GM21529 (cell line): ENCODE measurements around the gene LIPG.
"Not testable (repeated sequence)": the region's sequence is repeated elsewhere in the genome, so short reads cannot be mapped to it uniquely, and the experiment has no call there.

ENCODE experiments used
- ATAC-seq: cut with Tn5 transposase; IDR thresholded peaks from one replicate; pipeline ENCODE4 v1.9.1; 2021; ENCODE audit not compliant: unreplicated experiment

LIPG gene

DNA sequence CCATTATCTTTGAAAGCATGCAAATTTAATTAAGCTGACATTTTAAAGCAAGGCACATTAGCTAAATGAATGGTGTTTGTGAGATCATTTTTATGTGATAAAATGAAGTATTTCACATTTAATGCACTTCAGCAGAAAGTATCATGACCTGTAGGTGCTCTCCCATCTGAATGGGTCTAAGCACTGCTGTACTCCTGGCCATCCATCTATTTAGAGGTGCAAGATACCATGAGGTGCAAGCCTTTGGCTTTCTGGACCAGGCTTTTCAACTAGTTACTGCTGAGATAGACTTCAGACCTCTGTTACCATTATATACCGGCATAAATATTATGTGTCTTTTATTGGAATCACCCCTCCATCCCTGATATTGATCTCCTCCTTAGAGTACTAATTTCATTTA, 15.6 kb upstream of the LIPG start:
- no peak for ATAC-seq

DNA sequence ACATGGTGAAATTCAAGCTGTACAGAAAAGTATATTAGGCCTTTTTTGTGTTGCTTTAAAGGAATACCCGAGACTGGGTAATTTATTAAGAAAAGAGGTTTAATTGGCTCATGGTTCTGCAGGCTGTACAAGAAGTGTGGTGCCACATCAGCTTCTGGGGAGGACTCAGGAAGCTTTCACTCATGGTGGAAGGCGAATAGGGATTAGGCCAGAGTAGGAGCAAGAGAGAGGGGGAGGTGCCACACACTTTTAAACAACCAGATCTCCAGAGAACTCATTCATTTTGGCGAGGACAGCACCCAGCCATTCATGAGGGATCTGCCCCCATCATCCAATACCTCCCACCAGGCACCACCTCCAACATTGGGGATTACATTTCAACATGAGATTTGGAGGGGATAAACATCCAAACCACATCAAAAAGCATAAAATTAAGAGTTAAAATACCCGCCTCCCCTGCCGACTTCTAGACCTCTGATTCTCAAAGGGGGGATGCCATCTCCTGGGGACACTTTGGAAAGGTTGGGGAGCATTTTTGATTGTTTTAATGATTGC, 15.1 kb upstream of the LIPG start:
- ATAC-seq = no peak

DNA sequence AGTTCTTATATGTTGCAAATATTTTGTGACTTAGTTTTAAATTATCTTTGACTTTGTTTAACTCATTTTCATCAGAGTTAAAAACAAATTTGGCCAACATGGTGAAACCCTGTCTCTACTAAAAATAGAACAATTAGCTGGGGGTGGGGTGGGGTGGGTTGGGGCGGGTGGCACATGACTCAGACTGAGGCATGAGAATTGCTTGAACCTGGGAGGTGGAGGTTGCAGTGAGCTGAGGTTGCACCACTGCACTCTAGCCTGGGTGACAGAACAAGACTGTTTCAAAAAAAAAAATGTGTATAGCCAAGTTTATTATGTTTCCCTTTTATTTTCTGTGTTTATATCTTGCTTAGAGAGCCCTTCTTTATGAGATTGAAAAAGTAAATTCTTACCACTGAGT, 14.2 kb upstream of the LIPG start:
- no peak for ATAC-seq

DNA sequence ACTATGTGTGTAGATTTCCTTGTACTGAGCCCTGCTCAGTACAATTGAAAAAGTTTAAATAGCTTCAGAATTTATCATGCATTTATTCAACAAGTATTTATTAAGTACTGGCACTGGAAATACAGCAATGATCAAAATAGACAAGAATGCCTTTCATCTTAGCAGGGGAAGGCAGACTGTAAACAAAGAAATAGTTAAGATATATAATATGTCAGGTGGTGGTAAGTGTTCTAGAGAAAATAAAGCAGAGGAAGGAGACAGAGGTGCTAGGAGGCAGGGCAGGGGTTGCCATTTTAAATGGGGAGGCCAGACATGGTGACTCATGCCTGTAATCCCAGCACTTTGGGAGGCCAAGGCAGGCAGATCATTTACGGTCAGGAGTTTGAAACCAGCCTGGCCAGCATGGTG, 13.6 kb upstream of the LIPG start:
- no peak for ATAC-seq

DNA sequence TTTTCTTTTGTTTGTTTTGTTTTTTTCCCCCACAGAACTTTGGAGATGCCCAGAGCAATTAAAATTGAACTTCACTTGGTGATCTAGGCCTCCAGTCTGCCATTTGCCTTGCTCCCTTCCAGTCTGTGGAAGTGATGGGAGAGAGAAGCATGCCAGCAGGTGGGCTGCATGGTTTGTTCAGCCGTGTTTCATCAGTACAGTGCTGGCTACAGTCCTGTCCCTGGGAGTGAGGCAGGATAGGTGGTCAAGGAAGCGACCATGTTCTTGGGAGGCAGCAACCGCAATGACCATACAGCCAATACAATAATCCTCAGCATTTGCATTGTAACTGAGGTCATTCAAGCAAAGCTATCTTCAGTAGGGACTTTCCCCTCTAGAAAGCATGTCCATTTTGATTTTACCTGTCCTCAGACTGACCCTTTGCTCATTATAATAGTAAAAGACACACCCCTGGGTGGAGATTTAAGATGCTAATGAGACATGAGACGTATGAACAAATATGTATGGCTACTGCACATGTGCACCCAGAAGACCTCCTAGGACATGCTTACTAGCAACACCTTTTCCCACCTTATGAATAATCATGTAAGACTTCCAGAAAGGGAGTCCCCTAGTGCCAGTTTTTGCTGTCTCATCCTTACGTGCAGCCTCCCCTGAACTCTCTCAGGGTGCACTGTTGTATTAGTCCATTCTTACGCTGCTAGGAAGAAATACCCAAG, 11.1 kb upstream of the LIPG start:
- ATAC-seq = no peak

DNA sequence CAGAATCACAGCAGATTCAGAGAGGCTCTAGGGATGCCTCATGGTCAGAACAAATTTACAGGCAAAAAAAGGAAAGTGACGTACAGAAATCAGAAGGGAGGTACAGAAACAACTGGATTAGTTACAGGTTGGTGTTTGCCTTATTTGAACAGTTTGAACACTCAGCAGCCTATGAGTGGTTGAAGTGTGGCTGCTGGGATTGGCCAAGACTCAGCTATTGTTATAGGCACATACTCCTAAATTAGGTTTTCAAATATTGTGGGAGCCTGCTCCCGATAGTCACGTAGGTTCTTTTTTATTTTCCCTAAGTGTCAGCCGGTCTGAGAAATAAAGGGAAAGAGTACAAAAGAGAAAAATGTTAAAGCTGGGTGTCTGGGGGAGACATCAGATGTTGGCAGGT, 8.9 kb upstream of the LIPG start:
- no peak for ATAC-seq

DNA sequence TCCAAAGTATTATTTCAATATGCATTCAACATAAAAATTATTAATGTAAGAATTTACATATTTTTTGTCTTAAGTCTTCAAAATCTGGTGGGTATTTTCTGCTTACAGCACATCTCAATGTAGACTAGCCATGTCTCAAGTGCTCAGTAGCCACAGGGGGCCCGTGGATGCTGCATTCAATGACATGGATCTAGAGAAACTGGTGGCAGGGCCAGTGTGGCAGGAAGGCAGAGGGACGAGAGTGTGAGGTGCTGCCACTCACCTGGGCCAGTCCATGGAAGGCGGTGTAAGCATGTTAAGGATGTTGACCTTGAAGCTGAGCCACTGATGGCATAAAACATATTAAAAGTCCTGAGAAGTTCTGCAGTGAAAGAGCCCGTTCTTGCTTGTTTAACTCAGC, 6.2 kb upstream of the LIPG start:
- no peak for ATAC-seq

DNA sequence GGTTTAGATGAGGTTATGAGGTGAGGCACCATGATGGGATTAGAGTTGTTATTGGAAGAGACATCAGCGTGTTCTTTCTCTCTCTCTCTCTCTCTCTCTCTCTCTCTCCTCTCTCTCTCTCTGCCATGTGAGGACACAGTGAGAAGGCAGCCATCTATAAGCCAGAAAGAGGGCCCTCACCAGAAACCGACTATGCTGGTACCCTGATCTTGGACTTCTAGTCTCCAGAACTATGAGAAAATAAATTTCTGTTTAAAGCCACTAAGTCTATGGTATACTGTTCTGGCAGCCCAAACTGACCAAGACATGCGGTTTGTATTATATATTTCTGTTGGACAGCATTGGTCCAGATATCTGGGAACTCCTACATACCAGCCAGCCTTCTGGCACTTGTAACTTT, 3.5 kb upstream of the LIPG start:
- no peak for ATAC-seq

DNA sequence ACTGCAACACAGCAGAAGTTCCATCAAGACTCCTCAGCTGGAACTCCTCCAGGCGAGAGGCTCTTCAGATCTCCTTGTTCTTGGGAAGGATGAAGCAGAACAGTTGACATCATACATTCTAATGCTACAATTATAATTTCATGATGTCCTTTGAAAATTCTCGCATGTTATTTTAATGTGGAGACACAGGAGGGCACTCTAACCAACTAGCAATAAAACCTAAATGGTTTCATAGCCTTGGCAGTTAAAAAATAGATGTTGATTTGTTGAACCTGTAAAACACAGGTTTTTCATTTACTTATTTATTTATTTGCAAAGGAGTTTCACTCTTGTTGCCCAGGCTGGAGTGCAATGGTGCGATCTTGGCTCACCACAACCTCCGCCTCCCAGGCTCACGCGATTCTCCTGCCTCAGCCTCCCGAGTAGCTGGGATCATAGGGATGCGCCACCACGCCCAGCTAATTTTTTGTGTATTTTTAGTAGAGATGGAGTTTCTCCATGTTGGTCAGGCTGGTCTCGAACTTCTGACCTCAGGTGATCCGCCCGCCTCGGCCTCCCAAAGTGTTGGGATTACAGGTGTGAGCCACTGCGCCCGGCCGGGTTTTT, 2.4 kb upstream of the LIPG start:
- not testable (repeated sequence) for ATAC-seq

DNA sequence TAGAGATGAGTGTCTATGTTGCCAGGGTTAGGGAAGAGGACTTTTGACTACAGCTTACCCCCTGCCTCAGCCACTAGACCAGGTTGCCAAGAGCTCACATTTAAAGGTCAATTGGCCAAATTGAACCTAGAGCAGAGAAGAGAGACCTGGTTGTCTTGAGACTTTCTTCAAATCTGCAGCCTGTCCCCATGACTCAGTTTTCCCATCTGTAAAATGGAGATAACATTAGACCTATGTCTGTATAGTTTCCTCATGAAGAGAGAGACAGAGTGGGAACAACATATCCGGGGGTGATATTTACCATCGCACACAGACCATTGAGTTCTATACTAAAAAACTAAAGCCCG, 1.6 kb upstream of the LIPG start:
- no peak for ATAC-seq

DNA sequence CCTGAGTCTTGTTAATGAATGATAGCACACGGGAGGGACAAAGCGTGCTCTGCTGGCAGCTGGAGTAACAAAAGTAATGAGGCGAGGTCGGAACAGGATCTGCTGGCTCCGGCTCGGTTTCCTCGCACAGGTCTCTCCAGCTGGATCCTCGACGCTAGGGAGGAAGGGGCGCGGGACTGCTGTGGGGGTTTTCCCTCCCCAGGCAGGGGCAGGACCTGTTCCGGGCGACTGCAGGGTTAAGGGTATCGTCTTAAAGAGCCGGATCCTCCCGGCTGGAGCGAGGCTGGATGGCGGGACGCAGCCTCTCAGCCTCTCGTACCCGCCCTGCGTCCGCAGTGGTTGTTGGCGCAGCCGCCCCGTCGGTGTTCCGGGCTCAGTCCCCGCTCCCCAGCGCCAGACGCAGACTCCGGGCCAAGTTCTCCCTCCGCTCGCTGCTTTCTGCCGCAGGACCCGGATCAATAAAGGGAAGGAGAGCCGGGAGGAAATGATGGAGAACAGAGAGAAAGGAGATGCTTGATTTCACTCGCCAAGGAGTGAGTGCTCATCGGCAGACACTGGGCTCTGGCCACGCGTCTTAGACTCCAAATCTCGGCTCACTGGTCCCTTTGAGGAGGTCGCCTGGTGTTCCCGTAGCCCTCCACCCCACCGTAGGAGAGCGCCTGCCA, 1.1 kb upstream of the LIPG start:
- ATAC-seq = no peak

DNA sequence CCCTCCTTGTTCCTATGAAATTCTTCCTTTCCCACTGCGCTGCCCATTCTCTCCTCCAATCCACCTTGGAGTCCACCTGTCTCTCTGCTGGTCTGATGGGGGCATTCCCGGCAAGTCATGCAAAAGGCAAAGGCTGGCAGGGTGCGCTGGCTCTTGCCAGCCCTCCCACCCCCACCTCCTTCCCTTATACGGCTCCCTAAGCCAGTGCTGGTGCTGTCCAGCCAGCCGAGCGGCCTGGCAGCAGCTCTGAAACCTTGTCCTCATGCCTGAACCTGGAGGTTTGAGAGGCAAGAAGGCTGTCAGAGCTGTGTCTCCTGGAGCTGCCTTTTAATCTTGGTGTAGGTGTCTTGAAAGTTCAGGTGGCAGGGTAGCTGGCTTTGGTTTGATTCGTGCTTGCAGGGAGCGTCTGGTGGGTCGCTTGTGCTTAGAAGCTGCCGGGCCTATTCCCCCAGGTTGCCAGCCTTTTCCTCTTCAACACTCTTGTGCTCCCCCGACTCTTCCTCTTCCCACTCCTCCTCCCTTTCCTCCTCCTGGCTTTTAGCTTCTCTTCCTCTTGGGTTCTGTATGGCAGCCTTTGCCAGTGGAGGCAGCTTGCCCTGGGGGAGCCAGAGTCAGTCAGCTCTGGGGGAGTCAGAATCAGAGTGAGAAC, 748 bp downstream of the LIPG start:
- no peak for ATAC-seq

DNA sequence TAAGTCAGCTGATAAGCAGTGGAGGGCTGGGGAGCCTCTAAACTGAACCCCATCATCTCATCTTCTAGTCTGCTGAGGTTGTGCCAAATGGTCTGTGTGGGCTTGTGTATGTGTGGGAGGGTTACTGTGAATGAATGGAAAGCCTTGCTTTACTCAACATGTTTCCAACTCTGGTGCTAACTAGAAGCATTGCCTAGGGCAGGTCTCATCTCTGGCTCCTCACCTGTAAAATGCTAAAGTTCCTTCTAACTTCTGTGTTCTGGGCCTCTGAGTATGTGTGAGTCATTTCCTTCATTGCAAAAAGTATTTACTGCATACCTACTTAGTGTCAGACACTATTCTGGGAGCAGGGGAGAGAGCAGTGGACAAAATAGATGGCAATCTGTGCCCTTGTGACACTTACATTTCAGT, 1.3 kb downstream of the LIPG start:
- ATAC-seq = no peak

DNA sequence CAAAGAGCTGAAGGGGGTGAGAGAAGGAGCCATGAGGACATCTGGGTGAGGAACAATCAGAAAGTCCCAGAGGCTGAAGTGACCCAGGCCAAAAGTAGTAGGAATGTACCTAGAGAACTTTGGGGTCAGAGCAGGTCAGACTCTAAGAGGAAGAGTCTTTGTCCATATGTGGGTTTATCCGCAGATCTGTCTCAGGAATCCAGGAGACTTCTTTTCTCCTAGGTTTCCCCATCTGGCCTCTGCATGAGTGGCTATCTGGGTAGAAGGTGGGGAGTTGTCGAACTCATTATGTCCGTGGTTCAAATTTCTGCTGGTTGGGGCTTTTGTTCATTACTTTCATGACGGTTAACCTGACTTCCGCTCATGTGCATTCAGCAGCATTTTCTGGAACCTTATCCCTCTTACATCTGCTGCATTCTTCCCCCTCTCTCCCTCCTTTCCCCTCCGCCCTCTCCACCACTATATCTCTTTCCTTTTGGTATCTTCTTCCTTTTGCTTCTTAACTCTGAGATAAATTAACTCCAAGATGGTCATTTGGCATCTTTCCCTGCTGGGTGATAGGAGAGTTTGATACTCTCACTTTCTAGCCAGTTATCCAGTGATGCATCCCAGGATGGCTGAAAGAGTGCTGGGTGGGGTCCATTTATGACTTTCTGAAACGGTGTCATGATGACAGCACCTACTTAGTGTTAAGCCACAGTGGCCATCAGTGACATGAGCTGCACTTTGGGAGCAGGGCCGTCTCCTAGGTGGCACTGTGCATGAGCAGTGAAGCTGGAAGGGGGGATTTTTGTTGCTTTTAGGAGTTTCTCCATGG, 2.1 kb downstream of the LIPG start:
- no peak for ATAC-seq

DNA sequence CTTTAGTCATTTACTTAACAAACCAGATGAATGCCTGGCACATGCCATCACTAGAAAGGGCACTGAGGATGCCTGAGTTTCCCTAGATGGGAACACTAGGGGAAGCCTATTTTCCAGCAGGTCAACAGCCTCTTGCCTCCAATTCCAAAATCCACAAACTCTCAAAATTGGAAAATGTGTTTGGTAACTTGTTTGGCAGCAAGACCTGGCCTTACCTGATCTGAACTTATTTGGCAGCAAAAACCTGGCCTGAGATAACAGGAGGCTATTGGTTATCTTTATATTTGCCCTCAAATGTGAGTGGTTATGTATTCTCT, 2.6 kb downstream of the LIPG start:
- ATAC-seq = no peak

DNA sequence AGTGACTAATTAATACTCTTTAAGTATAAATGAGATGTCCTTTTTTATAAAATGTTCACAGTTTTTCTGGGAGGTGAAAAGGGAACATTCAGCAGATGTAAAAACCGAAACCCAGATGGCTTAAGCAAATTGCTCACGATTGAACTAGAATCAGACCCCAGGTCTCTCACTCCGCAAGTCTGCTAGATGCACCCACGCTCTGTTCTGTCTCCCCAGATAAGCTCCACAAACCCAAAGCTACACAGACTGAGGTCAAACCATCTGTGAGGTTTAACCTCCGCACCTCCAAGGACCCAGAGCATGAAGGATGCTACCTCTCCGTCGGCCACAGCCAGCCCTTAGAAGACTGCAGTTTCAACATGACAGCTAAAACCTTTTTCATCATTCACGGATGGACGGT, 3.2 kb downstream of the LIPG start:
- ATAC-seq = no peak

DNA sequence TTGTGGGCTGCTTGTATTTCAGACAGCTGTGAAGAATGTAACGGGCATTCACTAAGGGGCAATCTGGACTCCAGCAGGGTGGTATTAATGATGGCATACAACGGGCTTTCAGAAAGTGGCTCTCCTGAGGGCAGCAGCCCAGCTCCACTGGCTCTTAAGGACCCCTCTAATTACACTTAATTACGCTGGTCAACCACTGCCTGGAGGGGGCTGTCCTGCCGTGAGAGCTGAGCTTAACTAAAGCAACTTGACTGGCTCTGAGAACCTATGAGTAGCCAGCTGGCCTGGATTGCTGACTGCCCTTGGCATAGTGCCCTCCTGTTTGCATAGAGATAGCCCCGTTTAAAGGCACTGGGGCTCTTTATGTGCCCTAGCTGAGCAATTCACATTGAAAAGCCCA, 3.8 kb downstream of the LIPG start:
- no peak for ATAC-seq

DNA sequence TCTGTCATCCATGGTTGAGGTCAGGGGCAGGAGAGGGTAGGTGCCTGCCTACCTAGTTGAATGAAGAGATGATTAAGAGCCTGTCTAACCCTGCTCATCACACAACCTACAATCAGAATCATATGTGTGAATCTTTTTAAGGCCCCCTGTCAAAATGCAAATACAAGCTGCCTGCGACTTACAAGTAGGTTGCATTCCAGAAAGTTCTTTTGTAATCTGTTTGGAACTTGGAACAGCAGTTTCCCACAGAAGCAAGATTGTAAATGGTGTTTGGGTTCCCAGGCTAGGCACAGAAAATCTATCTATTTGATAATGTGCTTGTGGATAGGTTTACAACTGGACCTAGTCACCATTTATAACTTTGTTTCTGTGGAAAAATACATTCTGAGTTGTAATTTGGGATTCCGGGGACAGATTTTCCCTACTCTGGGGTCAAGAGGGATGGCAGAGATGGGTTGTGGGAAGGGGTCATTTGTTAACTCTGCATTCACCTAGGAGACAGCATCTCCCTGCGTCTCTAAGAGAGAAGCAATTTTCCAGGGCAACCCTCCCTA, 4.4 kb downstream of the LIPG start:
- ATAC-seq = no peak

DNA sequence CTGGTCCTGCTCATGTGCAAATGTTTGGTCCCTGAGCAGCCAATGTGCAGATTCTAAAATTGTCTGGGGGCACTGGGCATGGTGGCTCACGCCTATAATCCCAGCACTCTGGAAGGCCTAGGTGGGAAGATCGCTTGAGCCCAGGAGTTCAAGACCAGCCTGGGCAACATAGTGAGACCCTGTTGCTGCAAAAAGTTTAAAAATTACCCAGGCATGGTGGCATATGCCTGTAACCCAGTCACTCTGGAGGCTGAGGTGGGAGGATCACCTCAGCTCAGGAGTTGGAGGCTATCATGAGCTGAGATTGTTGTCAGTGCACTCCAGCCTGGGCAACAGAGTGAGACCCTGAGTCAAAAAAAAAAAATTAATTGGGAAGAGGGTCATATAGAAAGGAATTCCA, 5.1 kb downstream of the LIPG start:
- no peak for ATAC-seq

DNA sequence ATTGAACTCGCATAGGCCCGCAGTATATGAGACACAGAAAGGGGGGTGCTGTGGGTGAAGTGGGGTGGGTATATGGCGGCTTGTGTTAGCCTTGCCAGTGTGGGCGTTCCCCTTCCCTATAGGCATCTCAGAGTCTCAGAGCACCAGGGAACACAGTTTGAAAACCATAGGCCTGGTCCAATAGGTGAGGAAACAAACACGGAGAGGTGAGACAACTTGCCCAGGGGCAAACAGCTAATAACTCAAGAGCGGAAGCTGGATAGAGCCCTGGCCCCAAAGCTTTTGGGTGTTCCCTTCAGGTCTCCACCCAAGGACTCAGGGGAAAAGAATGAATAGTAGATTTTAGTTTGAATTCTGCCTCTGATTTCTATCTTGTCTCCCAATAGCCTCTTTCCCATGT, 7.9 kb downstream of the LIPG start:
- no peak for ATAC-seq

DNA sequence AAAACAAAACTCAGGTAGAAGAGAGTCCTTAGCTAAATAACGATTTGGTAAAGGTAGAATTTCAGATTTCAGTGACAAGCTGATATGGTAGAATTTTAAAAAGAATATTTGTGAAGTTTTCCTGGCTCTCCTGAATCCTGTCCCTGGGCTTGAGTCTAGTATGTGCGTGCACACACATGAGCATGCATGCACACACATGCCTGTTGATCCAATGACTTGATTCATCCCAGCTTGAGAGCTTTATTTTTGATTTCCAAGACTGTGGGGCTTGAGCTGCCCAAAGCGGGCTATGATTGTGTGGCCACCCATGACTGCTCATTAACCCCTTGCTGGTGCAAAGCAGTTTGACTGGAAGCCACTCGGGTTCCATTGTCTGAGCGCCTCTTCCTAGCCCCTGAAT, 9.0 kb downstream of the LIPG start:
- ATAC-seq = no peak
